T-helper 2 cell treated with Interferon-gamma antibody and Interleukin-4, amounts not matched to agents 5 μg/mL and 100 μg/mL, for 36 hours (primary cell): ENCODE measurements around the gene AIG1.

Experiments
- DNase-seq: peaks from one replicate; pipeline ENCODE4 v3.0.0; 2021; ENCODE audit warnings: low spot score
- H3K27ac Mint-ChIP-seq: one replicate; pipeline ENCODE4 v1.8.0; 2021; ENCODE audit warnings: mild to moderate bottlenecking, mixed read lengths
- H3K27me3 Mint-ChIP-seq: one replicate; pipeline ENCODE4 v1.8.0; 2021; ENCODE audit warnings: low read depth, mixed read lengths
- H3K36me3 Mint-ChIP-seq: one replicate; pipeline ENCODE4 v1.8.0; 2021; ENCODE audit warnings: low read depth, mixed read lengths
- H3K4me1 Mint-ChIP-seq: one replicate; pipeline ENCODE4 v1.8.0; 2021; ENCODE audit warnings: low read depth, mixed read lengths
- H3K4me3 Mint-ChIP-seq: one replicate; pipeline ENCODE4 v1.8.0; 2022; ENCODE audit warnings: mild to moderate bottlenecking, moderate library complexity, mixed read lengths
- H3K9me3 Mint-ChIP-seq: one replicate; pipeline ENCODE4 v1.8.0; 2021; ENCODE audit warnings: mixed read lengths

Gene AIG1

DNA sequence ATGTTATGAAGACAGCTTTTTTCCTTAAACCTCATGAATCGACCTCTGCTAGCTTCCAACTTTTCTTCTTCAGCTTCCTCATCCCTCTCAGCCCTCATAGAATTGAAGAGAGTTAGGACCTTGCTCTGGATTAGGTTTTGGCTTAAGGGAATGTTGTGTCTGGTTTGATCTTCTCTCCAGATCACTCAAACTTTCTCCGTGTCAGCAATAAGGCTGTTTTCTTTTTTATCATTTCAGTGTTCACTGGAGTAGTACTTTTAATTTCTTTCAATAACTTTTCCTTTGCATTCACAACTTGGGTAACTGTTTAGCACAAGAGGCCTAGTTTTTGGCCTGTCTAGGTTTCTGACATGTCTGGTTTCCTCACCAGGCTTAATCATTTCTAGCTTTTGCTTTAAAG, 32.6 kb downstream of the AIG1 start:
- no peaks in the 10 kb centered on the region for H3K9me3 Mint-ChIP-seq
- peaks cover 1% of the 10 kb centered on the region for H3K4me1 Mint-ChIP-seq
- H3K4me3 Mint-ChIP-seq: no peak overlapping the region
- no peaks in the 10 kb centered on the region for H3K36me3 Mint-ChIP-seq
- no peak for DNase-seq
- no peak overlapping the region for H3K27ac Mint-ChIP-seq
- H3K27me3 Mint-ChIP-seq: no peaks in the 10 kb centered on the region

DNA sequence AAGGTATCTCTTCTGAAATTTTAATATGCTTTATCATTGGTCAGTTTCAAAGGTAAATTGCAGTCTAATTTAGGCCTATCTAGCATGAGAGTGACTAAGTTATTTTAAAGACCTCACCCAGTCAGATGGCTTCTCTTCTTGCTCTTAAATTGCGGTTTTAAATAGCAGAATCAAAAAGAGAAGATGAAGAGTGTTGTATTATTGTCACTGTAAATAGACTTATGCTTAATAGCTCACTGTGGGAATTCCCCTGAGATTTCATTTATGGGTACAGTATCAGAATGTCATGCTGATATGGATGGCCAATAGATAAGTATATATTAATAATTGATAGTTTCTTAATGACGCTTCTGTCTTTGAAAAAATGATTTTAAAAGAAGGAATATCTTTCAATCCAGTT, 35.7 kb downstream of the AIG1 start:
- H3K27ac Mint-ChIP-seq: no peak overlapping the region
- H3K36me3 Mint-ChIP-seq: no peaks in the 10 kb centered on the region
- peaks cover 1% of the 10 kb centered on the region for H3K4me1 Mint-ChIP-seq
- H3K9me3 Mint-ChIP-seq: no peaks in the 10 kb centered on the region
- no peak for DNase-seq
- H3K27me3 Mint-ChIP-seq: no peaks in the 10 kb centered on the region
- H3K4me3 Mint-ChIP-seq: no peak overlapping the region

DNA sequence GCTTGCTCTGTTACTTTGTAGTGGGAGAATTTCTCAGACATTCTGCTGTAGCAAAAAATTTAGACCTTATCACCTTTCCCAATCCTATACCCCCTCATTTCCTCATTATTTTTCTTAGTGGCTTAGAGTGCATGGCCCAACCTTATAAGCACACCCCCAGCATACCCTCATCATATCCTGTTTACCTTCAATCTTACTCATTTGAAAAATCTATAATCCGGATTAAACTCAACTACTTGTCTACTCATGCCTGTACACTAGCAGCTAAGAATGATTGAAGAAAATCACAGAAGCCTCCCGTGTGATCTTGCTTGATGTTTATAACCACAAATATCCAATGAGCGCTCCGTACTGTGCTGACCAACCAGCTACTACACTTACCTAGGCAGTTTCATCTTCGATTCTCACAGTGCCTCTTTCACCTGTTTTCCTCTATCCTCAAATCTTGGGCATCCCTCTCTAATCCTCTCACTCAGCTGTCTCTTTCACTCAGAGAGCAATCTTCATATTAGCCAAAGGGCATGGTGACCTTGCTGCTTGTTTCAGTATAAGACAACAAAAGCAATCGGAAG, 36.6 kb downstream of the AIG1 start:
- Mint-ChIP-seq H3K27ac (no peak overlapping the region), H3K9me3 (no peaks in the 10 kb centered on the region), H3K4me1 (peaks cover 1% of the 10 kb centered on the region), H3K36me3 (no peaks in the 10 kb centered on the region), H3K4me3 (no peak overlapping the region), H3K27me3 (no peaks in the 10 kb centered on the region)
- no peak for DNase-seq

DNA sequence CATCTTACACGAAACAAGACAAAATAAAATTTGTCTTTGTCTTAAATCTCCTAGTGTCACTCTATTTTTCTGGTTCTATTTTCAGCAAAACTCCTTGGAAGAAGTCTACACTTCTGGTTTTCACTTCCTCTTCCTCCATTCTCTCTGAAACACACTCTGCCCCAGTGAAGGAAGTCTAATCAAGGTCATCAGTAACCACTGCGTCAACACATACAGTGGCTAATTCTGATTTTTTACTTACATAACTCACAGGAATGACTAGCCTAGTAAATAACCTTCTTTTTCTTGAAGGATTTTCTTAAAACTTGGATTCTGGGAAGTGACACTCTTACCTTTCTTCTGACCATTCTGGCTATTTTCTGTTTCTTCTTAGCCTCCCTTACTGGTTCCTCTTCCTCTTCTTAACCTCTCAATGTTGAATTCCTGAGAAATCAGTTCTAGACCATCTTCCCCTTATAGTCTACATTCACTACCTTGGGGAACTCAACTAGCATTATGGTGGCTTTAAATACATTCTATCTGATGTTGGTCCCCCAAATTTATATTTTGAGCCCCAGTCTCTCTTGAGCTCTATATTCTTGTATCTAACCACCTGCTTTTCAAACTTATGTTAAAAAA, 37.5 kb downstream of the AIG1 start:
- H3K4me3 Mint-ChIP-seq: no peak overlapping the region
- H3K36me3 Mint-ChIP-seq: no peaks in the 10 kb centered on the region
- peaks cover 1% of the 10 kb centered on the region for H3K4me1 Mint-ChIP-seq
- DNase-seq: no peak
- no peaks in the 10 kb centered on the region for H3K9me3 Mint-ChIP-seq
- no peak overlapping the region for H3K27ac Mint-ChIP-seq
- H3K27me3 Mint-ChIP-seq: no peaks in the 10 kb centered on the region

DNA sequence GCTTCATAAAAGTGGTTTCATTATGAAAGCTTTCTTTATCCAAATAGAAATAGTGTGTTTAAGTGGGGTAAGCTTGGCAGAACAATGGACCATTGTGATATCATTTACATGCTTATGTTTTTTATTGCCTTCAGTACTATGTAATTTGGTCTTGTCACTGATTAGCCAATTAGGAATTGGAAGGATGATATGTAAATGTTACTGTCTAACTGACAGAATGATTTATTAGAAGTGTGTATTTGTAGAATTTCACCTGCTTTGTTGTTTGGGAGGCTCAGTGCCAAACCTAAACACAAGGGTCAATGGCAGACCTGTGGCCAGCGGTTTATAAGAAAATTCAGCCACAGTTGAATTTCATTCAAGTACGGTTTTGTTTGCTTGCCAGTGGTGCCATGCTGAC, 39.0 kb downstream of the AIG1 start:
- Mint-ChIP-seq H3K4me1 (peaks cover 1% of the 10 kb centered on the region), H3K27me3 (no peaks in the 10 kb centered on the region), H3K4me3 (no peak overlapping the region), H3K36me3 (no peaks in the 10 kb centered on the region), H3K27ac (no peak overlapping the region), H3K9me3 (no peaks in the 10 kb centered on the region)
- no peak for DNase-seq

DNA sequence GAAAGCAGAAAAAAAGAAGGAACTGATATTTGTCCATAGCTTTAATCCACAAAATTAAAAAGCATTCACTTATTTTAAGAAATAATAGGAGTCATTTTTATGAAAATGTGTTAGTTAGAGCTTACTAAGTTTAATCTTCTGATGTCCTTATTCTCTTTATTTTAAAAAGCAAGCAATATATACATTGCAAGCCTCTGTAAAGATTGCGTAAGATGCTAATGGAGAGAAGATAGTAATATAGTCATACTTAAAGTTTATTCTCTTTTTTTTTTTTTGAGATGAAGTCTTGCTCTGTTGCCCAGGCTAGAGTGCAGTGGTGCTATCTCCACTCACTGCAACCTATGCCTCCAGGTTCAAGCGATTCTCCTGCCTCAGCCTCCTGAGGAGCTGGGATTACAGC, 39.7 kb downstream of the AIG1 start:
- Mint-ChIP-seq H3K4me1 (no peaks in the 10 kb centered on the region), H3K36me3 (no peaks in the 10 kb centered on the region), H3K4me3 (no peak overlapping the region), H3K27ac (no peak overlapping the region), H3K9me3 (no peaks in the 10 kb centered on the region), H3K27me3 (no peaks in the 10 kb centered on the region)
- no peak for DNase-seq

DNA sequence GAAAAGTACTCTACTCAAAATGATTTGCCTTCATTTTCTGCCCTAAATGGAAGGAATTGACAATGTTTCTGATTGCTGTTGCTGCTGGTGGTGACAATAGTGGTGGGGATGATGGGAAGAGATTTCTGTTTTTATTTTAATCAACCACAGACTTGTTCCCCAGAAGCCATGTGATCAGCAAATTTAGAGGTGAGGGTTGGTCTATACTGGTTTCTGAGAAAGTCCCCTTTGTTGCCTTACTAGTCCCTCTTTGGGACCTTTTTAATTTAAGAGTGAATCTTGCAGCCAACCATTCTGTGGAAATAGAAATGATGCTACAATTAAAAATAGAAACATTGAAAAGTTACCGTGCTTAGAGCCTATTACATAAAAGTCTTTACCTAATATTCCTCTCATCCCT, 43.2 kb downstream of the AIG1 start:
- Mint-ChIP-seq H3K4me3 (no peak overlapping the region), H3K4me1 (no peaks in the 10 kb centered on the region), H3K36me3 (no peaks in the 10 kb centered on the region), H3K27me3 (no peaks in the 10 kb centered on the region), H3K9me3 (no peaks in the 10 kb centered on the region), H3K27ac (no peak overlapping the region)
- no peak for DNase-seq

DNA sequence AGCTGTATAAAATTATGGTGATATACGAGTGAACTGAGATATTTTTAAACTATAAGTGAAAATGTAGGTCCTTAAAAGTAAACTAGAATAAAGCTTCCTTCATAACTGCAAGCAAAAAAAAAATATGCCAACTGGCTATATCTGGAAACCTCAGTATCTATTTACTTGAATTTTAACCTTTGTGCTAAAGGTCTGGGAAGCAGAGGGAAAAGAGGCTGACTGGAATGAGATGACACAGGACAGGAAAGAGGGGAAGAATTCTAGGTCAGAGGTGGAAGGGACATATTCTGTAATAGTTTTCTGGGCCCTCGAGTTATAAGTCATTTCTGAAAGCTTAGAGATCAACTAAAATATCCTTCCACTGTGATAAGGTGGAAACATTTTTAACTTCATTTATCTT, 46.8 kb downstream of the AIG1 start:
- Mint-ChIP-seq H3K4me3 (no peak overlapping the region), H3K27ac (no peak overlapping the region), H3K27me3 (no peaks in the 10 kb centered on the region), H3K9me3 (no peaks in the 10 kb centered on the region), H3K36me3 (no peaks in the 10 kb centered on the region), H3K4me1 (no peaks in the 10 kb centered on the region)
- no peak for DNase-seq

DNA sequence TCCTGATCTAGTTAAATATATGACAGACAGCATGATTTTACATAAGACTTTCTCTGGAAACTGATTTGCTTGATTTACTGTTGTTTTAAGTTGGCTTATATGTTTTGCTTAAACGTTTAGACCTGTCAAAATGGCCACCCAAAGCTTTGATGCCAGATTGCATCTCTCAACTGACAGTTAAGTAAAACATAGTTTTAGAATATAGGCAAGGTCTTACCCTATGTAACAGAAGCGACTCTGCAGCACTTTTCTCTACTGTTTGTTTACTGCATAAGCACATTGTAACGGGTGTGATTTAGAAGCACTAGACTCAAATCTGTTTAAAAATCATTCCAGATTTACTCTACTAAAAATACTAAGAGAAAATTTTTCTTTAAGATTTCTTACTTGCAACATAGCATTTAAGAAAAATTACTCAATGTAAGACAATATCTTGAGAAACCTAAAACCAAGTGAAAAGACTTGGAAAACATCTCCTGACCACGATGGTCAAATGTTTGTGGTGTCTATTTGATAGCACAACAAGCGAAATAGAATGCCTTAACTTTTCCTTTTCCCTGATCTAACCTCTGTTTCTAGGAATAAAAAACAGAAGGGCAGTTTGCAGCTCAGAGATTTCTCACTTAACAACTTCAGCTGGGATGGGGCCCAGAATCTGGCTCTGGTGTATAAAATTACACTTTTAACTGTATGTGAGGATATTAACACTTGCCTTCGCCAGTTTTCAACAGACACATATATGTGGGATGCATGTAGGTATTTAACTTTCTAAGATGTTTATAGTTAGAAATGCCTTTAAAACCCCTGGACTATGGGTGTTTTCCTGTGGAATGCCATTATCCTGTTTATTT, 47.4 kb downstream of the AIG1 start:
- Mint-ChIP-seq H3K4me3 (no peak overlapping the region), H3K27me3 (no peaks in the 10 kb centered on the region), H3K4me1 (no peaks in the 10 kb centered on the region), H3K36me3 (no peaks in the 10 kb centered on the region), H3K9me3 (no peaks in the 10 kb centered on the region), H3K27ac (no peak overlapping the region)
- no peak for DNase-seq

DNA sequence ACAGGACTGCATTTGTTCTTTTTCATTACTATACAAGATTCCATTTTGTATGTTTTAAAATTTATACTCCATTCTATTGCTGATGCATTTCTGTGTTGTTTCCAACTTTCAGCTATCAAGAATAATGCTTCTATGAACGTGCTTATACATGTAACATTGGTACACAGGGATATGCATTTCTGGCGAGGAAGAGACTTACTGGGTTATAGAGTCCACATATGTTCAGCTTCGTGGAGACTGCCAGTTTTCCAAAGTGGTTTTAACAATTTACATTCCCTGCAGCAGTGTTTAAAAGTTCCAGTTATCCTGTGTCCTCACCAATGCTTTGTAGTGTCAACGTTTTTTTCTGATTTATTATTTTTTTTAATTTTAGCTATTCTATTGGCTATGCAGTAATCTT, 48.5 kb downstream of the AIG1 start:
- Mint-ChIP-seq H3K9me3 (no peaks in the 10 kb centered on the region), H3K4me3 (no peak overlapping the region), H3K4me1 (no peaks in the 10 kb centered on the region), H3K27ac (no peak overlapping the region), H3K36me3 (no peaks in the 10 kb centered on the region), H3K27me3 (no peaks in the 10 kb centered on the region)
- no peak for DNase-seq

DNA sequence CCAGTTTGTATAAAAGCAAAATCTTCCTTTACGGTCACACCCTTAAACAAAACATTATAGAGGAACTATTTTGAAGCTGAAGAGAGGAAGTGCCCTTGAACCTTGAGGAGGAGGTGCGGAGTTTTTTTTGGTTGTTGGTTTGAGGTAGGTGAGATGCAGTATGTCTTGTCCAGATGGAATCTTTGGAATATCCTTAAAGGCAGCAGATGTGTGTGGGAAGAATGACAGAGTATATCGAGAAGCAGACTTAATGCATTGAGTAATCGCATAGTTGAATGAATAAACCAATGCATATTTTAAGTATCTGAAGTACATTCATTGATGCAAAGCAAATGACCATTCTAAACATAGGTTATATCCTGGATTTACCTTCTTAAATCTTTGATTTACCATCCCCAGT, 49.9 kb downstream of the AIG1 start:
- DNase-seq: no peak
- Mint-ChIP-seq H3K36me3 (no peaks in the 10 kb centered on the region), H3K27me3 (no peaks in the 10 kb centered on the region)

DNA sequence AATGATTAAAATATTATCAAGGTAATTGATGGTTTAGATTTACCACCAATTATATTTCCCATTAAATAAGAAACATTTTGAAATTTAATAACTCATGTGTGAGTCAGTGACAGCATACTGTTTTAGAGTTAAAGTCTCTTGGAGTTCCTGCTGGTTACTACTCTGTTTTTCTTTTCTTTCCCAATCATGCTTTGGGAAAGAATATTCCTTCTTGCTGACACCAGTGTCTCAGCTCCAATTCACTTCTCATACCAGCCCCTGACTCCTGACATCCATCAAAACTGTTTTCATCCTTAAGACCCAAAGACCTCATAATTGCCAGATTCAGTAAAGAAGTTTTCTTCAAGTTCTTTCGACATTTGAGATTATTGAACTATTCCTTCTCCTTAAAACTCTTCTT, 50.3 kb downstream of the AIG1 start:
- no peaks in the 10 kb centered on the region for H3K4me1 Mint-ChIP-seq
- no peaks in the 10 kb centered on the region for H3K36me3 Mint-ChIP-seq
- DNase-seq: no peak
- H3K27me3 Mint-ChIP-seq: no peaks in the 10 kb centered on the region
- no peak overlapping the region for H3K27ac Mint-ChIP-seq
- H3K9me3 Mint-ChIP-seq: no peaks in the 10 kb centered on the region
- H3K4me3 Mint-ChIP-seq: no peak overlapping the region

More for the DNA sequence above, 49.9 kb downstream of the AIG1 start:
- Mint-ChIP-seq H3K4me1 (no peaks in the 10 kb centered on the region), H3K27ac (no peak overlapping the region), H3K9me3 (no peaks in the 10 kb centered on the region), H3K4me3 (no peak overlapping the region)

DNA sequence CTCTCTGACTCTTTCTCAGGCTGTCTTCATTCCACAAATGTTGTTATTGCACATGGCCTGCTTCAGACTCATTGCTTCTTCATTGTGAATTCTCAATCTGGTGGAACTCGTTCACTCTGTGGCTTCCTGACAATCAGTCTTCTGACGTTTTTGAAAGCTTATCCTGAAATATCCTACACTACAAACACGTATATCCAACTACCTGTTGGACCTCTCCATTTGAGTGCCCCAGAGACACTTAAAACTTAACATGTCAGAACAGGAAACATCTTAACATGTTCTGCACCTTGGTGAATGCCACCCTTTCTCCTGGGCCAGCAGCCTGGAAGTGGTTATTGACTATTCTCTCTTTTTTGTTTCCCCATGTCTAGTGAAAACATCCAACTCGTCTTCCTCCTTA, 50.8 kb downstream of the AIG1 start:
- Mint-ChIP-seq H3K9me3 (no peaks in the 10 kb centered on the region), H3K36me3 (no peaks in the 10 kb centered on the region), H3K4me1 (no peaks in the 10 kb centered on the region), H3K27ac (no peak overlapping the region), H3K27me3 (no peaks in the 10 kb centered on the region), H3K4me3 (no peak overlapping the region)
- no peak for DNase-seq

DNA sequence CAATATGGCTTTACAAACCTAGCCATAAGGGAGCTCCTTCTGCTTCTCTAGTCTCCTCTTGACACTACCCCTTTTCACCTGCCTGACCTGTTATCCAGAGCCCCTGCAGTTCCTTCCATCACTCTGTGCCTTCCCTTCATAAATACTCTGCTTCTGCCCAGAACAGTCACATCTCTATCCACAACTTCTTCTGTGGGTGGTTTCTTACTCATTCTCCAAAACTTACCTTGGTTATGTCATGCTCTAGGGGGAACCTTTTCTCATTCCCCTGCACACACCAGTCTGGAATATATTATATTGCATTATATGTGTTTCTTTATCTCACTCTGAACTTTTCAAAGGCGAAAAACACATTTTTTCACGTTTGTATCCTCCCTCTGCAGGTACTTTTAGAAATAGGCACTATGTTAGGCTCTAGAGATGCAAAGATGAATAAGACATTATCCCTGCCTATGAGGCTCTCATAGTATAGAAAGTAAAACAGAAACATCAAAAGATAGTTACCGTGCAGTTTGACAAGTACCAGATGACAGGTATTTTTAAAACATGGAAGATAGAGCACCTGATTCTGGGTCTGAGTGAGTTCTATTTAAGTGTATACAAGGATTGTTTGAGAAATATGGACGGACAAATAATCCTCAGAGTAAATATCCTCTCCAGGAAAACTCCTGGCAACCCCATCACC, 51.5 kb downstream of the AIG1 start:
- no peaks in the 10 kb centered on the region for H3K27me3 Mint-ChIP-seq
- H3K9me3 Mint-ChIP-seq: no peaks in the 10 kb centered on the region
- no peak for DNase-seq
- H3K27ac Mint-ChIP-seq: no peak overlapping the region
- H3K36me3 Mint-ChIP-seq: no peaks in the 10 kb centered on the region
- no peak overlapping the region for H3K4me3 Mint-ChIP-seq
- H3K4me1 Mint-ChIP-seq: no peaks in the 10 kb centered on the region
